Endothelial cell of hepatic sinusoid (primary cell): Measurements from ENCODE around the gene TAGLN2.
"Not testable (repeated sequence)": the region's sequence is repeated elsewhere in the genome, so short reads cannot be mapped to it uniquely, and the experiment has no call there.

Experiments used
- in situ Hi-C: cut with HindIII; loops from 2 replicates; pipeline ENCODE4 v1.10.0; 2017; ENCODE audit warnings: low sequenced_read_pairs

TAGLN2 gene

GRCh38 chr1:159911326-159912070, 13.8 kb downstream of the TAGLN2 start:
- in situ Hi-C loops, result no loop called here

- in situ Hi-C loops, result no loop called here
Observed at GRCh38 chr1:159908031-159908940, 17.0 kb downstream of the TAGLN2 start.

GRCh38 chr1:159906960-159907359, 18.3 kb downstream of the TAGLN2 start:
- in situ Hi-C loops, result no loop called here

- in situ Hi-C loops, result not testable (repeated sequence)
Observed at GRCh38 chr1:159904036-159904435, 21.3 kb downstream of the TAGLN2 start.

- in situ Hi-C loops, result no loop called here
Observed at GRCh38 chr1:159902541-159902940, 22.8 kb downstream of the TAGLN2 start.

- in situ Hi-C loops, result no loop called here
Observed at GRCh38 chr1:159900755-159901360, 24.4 kb downstream of the TAGLN2 start.

- in situ Hi-C loops, result no loop called here
Observed at GRCh38 chr1:159900086-159900680, 25.1 kb downstream of the TAGLN2 start, which contains the start of gene CFAP45. CFAP45 (minus strand) TSS chr1:159900165; CDS start chr1:159900098, 67 bp downstream.

DNA sequence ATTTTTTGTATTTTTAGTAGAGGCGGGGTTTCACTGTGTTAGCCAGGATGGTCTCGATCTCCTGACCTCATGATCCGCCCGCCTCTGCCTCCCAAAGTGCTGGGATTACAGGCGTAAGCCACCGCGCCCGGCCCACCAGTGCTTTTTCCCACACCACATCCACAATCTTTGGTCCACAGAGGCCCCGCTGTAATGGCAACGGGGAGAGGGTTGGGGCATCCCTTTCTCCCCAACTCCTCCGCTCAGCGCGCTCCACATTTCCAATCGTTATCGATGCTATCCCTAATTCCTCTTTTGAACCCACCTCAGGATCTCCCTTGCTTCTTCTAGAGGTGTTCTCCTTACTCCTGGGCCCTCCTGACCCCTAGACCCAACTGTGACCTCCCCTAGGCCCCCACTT, 25.7 kb downstream of the TAGLN2 start:
- in situ Hi-C loops, result loop anchor here (25.0 kb wide), 1 partner anchor 462 kb away; the partner anchor contains the start of genes OR10J1 and OR10J4

DNA sequence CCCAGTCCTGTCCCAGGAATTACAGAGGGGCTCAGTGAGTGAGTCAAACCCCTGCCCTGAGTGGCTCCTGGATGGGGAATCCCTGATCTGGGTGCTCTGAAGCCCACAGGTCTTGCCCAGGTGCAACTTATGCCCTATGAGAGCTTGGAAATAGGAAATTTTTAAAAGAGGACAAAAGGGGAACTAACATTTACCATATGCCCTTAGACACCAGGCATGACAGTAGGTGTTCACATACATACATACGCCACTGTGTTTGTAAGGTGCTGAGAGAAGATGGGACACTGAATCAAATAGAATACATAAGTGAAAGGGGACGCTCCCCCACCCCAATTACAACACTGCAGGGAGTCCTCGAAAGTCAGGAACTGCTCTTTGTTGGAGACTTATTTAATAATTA, 26.8 kb downstream of the TAGLN2 start:
- in situ Hi-C loops, result loop anchor here (25.0 kb wide), 1 partner anchor 461 kb away; the partner anchor contains the start of genes OR10J1 and OR10J4

DNA sequence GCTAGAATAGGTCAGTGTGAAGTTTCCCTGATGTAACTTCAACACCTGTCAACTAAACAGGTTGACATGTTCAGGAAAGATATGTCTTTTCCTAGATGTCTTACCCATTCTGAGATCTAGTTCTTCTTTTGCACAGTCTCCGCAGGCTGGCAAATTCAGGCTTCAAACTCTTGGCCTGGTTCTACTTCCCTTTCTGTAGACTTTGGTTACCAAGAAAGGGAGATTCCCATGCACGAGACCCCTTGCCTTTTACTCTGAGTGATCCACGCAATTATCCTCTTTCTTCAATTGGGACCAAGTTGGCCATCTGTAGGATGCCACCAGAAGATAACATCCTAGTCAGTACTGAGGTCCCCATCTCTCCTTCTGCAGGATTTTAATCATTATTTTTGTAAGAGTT, 27.3 kb downstream of the TAGLN2 start:
- in situ Hi-C loops, result loop anchor here (25.0 kb wide), 1 partner anchor 461 kb away; the partner anchor contains the start of genes OR10J1 and OR10J4

GRCh38 chr1:159896546-159896930, 28.8 kb downstream of the TAGLN2 start:
- in situ Hi-C loops, result loop anchor here (25.0 kb wide), 1 partner anchor 459 kb away; the partner anchor contains the start of genes OR10J1 and OR10J4

- in situ Hi-C loops, result loop anchor here (25.0 kb wide), 1 partner anchor 459 kb away; the partner anchor contains the start of genes OR10J1 and OR10J4
Observed at GRCh38 chr1:159895836-159896545, 29.3 kb downstream of the TAGLN2 start.

DNA sequence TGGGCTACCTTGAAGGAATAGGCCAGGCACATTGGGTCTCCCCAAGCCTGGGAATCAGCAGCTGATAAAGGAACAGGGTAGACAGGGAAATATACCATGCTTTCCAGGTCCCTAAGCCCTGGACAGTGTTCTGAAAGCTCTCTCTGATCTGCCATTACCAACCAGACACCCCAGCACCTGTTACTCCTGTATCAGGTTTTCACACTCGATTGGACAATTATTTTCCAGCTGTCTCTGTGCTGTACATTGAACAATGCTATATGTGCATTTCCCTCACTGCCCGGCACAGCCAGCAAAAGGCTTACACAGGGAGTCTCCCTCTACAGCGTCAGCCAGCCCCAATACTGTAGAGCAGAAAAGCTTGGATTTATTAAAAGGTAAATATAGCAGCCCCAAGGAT, 30.0 kb downstream of the TAGLN2 start:
- in situ Hi-C loops, result loop anchor here (25.0 kb wide), 1 partner anchor 458 kb away; the partner anchor contains the start of genes OR10J1 and OR10J4

- in situ Hi-C loops, result loop anchor here (5.0 to 25.0 kb wide), 2 partner anchors 96 to 456 kb away; partner anchors contain the start of genes OR10J1 and OR10J4
Observed at GRCh38 chr1:159892944-159893343, 32.4 kb downstream of the TAGLN2 start.

DNA sequence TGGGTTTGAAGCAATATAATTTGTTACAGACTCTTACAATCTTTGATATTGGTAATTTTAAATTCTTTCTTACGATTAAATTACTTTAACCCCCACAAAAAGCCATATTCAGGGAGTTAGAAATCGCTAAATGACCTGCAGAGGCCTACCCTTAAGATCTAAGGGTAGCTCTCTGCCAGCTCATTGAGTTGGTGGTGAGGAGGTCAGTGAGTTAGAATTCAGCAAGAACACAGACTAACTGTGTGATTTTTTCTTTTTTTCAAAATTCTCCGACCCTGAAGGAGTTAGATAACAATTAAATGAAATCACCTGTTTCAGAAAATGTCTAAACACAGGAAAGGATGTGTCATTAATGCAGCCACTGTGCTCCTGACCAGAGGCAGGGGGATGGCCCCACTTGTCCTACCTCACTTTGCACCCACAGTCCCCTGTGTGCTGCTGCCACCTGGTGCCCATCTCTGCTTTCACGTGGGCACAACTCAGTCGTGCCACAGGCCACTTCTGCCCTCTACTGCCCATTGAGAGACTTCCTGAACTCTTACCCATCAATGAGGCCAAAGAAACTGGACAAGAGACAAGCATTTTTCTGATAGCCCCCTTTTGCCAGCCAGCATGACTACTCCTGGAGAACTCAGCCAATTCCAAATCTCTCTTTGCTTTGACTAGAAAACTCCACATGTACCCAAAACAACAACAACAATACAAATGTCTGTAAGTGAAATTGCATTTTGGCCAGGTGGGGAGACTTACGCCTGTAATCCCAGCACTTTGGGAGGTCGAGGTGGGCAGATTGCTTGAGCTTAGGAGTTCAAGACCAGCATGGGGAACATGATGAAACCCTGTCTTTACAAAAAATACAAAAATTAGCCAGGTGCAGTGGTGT, 33.8 kb downstream of the TAGLN2 start:
- in situ Hi-C loops, result loop anchor here (5.0 to 25.0 kb wide), 2 partner anchors 94 to 454 kb away; partner anchors contain the start of genes OR10J1 and OR10J4

GRCh38 chr1:159890390-159890789, 34.9 kb downstream of the TAGLN2 start:
- in situ Hi-C loops, result loop anchor here (5.0 to 25.0 kb wide), 2 partner anchors 93 to 453 kb away; partner anchors contain the start of genes OR10J1 and OR10J4

GRCh38 chr1:159889821-159890252, 35.5 kb downstream of the TAGLN2 start:
- in situ Hi-C loops, result loop anchor here (5.0 to 25.0 kb wide), 3 partner anchors 93 to 453 kb away; partner anchors contain the start of genes OR10J1 and OR10J4

DNA sequence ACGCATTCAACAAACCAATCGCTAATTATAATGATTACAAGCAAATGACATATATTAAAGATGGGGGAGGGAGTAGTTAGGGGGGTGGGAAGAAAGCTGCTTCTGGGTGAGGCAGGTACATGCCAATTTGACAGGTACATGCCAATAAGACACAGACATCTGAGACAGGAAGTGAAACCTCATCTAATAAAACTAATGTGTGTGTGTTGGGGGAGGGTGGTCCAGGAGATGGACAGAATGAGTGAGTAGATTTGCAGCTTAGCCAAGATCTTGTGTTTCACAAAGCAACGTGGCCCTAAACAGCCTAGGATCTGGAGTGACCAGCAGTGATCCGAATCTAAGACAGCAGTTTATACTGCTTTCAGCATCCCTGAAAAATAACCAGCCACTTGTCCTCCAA, 36.1 kb downstream of the TAGLN2 start:
- in situ Hi-C loops, result loop anchor here (5.0 to 25.0 kb wide), 2 partner anchors 112 to 452 kb away; partner anchors contain the start of genes OR10J1 and OR10J4
